Brain pericyte (primary cell): ENCODE results near the gene RASGRP2.
"Not testable (repeated sequence)": the region's sequence is repeated elsewhere in the genome, so short reads cannot be mapped to it uniquely, and the experiment has no call there.

Experiments used
- DNase-seq: peaks from one replicate; pipeline ENCODE4 v3.0.0-alpha.2; 2012; ENCODE audit warnings: low read depth, low spot score

The RASGRP2 gene

DNA sequence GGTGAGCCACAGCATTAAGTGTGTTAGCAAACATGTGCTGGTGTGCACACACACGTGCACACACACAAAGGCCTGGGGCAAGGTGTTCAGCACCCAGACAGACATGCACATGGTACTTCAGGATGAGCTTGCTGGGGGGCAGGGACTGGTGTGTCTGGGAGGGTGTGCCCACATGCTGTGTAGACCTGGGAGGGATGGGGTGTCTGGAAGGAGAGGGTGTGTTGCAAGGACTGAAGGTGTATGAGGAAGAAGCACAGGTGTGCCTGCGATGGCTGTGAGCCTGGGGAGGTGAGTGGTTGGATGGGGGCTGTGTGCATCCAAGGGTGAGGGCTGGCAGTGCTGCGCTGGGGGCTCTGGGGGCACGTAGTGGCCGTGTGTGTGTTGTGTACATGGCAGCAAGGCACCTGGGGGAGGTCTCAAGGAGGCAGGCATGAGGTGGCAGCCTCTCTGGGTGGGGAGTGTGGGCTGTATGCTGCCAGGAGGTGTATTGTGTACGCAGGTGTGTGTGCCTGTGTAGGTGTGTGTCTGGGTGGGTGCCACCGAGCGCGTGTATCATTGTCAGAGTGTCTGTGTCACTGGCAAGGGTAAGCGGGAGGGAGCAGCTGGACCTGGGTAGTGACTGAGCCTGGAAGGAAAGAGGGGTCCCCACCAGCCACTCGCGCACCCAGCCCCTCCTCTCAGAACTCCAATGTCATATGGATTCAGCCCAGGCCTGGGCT lies 23.1 kb downstream of the RASGRP2 start:
- no peak for DNase-seq

DNA sequence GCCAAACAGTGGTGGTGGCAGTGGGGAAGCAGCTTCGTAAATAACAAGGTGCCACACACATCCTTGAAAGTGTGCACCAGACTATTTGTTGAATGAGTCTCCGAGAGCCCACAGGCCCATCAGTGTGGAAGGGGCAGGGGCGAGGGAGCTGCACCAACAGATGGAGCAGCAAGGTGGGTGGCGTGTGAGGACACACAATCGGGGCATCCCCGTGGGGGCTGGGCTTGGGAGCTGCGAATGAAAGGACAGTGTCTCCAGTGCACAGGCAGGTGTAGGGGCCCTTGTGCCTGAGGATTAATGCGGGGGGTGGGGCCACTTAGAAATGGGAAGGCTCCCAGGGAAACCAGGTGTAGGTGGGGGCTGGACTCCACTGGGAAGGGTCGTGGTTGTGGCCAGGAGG lies 23.8 kb downstream of the RASGRP2 start:
- no peak for DNase-seq

- no peak for DNase-seq
Measured at GRCh38 chr11:64719406-64719805, 24.5 kb downstream of the RASGRP2 start.

DNA sequence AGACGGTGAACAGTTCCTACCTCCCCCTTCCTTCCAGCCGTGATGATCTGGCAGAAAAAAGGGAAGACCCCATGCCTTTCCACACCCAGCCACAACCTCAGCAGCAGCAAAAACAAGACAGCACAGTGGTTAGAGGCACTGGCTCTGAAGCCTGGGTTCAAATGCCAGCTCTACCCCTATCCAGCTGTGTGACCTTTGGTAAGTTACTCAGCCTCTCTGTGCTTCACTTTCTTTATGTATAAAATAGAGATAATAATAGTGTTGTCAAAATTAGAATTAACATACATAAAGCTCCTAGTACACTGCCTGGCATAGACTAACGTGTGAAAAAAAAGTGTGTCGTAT lies 25.2 kb downstream of the RASGRP2 start:
- DNase-seq, result no peak

GRCh38 chr11:64718084-64718779 lies 25.7 kb downstream of the RASGRP2 start:
- no peak for DNase-seq

- DNase-seq, result no peak
Measured at GRCh38 chr11:64717268-64717578, 26.7 kb downstream of the RASGRP2 start.

GRCh38 chr11:64716473-64717267 lies 27.3 kb downstream of the RASGRP2 start:
- DNase-seq, result no peak

GRCh38 chr11:64715756-64716472 lies 28.0 kb downstream of the RASGRP2 start:
- DNase-seq, result no peak

GRCh38 chr11:64715110-64715509 lies 28.8 kb downstream of the RASGRP2 start:
- no peak for DNase-seq

GRCh38 chr11:64714666-64715065 lies 29.3 kb downstream of the RASGRP2 start:
- no peak for DNase-seq

DNA sequence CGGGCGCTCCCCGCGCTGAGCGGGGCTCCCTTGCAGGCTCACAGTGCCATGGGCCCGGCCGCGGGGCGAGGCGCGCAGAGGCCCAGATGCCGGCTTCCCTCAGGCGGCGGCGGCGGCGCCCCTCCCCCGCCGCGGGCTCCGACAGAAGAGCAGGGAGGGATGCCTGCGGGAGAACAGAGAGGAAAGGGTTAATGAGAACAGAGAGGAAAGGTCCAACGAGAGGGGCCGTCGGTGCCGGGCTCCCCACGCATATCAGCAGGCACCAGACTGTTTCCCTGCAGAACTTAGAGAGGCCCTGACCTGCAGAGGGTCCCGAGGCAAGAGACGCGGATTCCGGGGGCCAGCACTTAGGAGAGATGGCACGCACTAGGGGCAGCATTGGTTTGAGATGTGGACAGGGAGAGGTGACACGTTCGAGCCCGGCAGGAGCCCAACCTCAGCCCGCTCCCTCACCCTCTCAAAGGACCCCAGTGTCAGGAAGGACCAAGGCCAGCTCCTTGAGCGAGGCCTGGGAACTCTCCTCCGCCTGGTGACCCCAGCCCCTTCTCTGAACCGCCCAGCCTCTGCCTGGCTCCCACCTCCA lies 30.1 kb downstream of the RASGRP2 start:
- no peak for DNase-seq

DNA sequence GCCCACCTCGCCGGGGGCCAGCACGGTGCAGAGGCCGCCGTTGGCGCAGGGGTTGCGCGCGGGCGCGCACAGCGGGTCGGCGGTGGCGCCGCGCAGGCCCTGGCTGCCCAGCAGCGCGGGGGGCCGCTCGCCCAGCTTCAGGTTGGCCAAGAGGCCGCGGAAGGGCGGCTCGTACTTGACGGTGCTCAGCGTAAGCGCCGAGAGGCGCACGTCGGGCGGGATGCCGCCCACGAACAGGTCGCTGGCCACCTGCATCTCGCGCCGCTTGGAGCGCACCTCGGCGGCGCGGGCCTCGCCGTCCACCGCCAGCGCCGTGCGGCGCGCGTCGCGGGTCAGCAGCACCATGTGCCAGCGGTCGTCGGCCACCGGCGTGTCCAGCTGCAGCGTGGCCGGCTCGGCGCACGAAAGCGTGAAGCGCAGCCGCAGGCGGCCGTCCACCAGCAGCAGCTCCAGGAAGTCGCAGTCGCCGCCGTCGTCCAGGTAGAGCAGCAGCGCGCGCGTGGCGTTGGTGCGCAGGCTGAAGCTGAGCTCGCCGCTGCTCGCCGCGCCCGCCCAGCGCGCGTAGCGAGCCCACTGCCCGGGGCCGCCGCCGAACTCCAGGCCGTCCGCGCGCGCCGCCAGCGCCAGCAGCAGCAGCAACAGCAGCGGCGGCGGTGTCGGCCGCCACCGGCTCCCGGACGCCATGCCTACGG lies 30.8 kb downstream of the RASGRP2 start:
- no peak for DNase-seq

GRCh38 chr11:64712430-64713015 lies 31.4 kb downstream of the RASGRP2 start:
- DNase-seq, result no peak

GRCh38 chr11:64711956-64712362 lies 32.0 kb downstream of the RASGRP2 start:
- DNase-seq, result no peak

GRCh38 chr11:64711138-64711955 lies 32.6 kb downstream of the RASGRP2 start:
- no peak for DNase-seq

GRCh38 chr11:64710418-64711137 lies 33.4 kb downstream of the RASGRP2 start:
- no peak for DNase-seq

DNA sequence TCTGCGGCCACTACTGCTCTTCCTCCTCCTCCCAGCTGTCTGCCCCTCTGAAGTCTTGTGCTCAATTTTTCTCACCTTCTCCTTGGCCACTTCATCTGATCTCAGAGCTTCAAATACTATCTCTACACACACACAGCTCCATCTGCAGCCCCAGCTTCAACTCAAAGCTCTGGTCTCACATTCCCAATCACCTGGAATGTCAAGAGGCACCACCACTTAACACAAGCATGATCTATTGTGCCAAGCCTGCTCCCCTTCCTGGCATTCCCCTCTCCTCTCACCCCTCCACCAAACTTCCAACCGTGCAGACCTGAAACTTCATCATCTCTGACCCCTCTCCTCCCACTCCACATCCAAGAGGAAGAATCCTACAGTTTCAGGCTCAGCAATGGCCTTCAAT lies 38.4 kb downstream of the RASGRP2 start:
- DNase-seq, result no peak

- DNase-seq, result no peak
Measured at GRCh38 chr11:64703048-64703447, 40.9 kb downstream of the RASGRP2 start.

- DNase-seq, result not testable (repeated sequence)
Measured at GRCh38 chr11:64701956-64702355, 42.0 kb downstream of the RASGRP2 start.
